ENCODE measurements around the gene PUS10. TPM values are rescaled to one million over a fixed set of nuclear protein-coding genes. Genes with fewer than 3 reads are reported as not detected.

Gene PUS10
- total RNA-seq, 1 donor from 2014 or later = 6.1 TPM

GRCh38 chr2:61023670-61024069 is 5.6 kb upstream of the PUS10 start:
- H3K4me3 ChIP-seq (ENCODE audit: low read depth, low read length) = no peak overlapping the region
- peaks cover 10% of the 10 kb centered on the region for H3K36me3 ChIP-seq (ENCODE audit: control insufficient read depth, insufficient read depth, low read length)
- no peaks in the 10 kb centered on the region for H3K27me3 ChIP-seq (ENCODE audit: control insufficient read depth, insufficient read depth, low read length)
- TF ChIP-seq, protein P1, sequence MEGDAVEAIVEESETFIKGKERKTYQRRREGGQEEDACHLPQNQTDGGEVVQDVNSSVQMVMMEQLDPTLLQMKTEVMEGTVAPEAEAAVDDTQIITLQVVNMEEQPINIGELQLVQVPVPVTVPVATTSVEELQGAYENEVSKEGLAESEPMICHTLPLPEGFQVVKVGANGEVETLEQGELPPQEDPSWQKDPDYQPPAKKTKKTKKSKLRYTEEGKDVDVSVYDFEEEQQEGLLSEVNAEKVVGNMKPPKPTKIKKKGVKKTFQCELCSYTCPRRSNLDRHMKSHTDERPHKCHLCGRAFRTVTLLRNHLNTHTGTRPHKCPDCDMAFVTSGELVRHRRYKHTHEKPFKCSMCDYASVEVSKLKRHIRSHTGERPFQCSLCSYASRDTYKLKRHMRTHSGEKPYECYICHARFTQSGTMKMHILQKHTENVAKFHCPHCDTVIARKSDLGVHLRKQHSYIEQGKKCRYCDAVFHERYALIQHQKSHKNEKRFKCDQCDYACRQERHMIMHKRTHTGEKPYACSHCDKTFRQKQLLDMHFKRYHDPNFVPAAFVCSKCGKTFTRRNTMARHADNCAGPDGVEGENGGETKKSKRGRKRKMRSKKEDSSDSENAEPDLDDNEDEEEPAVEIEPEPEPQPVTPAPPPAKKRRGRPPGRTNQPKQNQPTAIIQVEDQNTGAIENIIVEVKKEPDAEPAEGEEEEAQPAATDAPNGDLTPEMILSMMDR (IDR thresholded peaks at IDR 0.05; ENCODE audit: insufficient read depth, low read length, severe bottlenecking) = no peak
- FAIRE-seq (no peak), DNase-seq (ENCODE audit: low read depth) (no peak)

- TF ChIP-seq, protein P1 (IDR thresholded peaks at IDR 0.05; ENCODE audit: insufficient read depth, low read length, severe bottlenecking) = no peak
- Histone ChIP-seq H3K4me3 (ENCODE audit: low read depth, low read length) (no peak overlapping the region), H3K27me3 (ENCODE audit: control insufficient read depth, insufficient read depth, low read length) (no peaks in the 10 kb centered on the region), H3K36me3 (ENCODE audit: control insufficient read depth, insufficient read depth, low read length) (peaks cover 9% of the 10 kb centered on the region)
- FAIRE-seq = no peak
- no peak for DNase-seq (ENCODE audit: low read depth)
Measured at GRCh38 chr2:61021228-61021660, 3.2 kb upstream of the PUS10 start.

DNA sequence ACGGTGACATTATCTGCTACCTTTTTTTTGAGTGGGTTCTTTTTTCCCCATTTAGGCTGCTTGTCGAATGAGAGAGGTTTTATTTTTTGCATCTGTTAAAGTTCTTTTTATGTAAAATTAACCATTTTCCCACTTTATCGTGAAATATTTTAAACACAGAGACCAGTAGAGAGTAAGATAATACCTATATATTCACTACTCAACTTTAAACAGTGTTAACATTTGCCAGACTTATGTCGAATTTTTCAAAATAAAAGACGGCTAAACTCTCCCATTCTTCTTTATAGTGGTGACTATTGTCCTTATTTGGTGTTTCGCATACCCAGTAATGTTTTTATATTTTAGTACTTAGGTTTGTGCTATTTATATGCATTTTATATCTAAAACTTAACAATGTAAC is 743 bp upstream of the PUS10 start:
- TF ChIP-seq, protein P1 (IDR thresholded peaks at IDR 0.05; ENCODE audit: insufficient read depth, low read length, severe bottlenecking) = no peak
- Histone ChIP-seq H3K4me3 (ENCODE audit: low read depth, low read length) (peak overlapping the region; percentile 84), H3K27me3 (ENCODE audit: control insufficient read depth, insufficient read depth, low read length) (no peaks in the 10 kb centered on the region), H3K36me3 (ENCODE audit: control insufficient read depth, insufficient read depth, low read length) (peaks cover 6% of the 10 kb centered on the region)
- DNase-seq (ENCODE audit: low read depth) = no peak
- FAIRE-seq = no peak

- peaks cover 6% of the 10 kb centered on the region for H3K36me3 ChIP-seq (ENCODE audit: control insufficient read depth, insufficient read depth, low read length)
- peak overlapping the region; percentile 84 for H3K4me3 ChIP-seq (ENCODE audit: low read depth, low read length)
- TF ChIP-seq, protein P1 (IDR thresholded peaks at IDR 0.05; ENCODE audit: insufficient read depth, low read length, severe bottlenecking) = no peak
- no peak for FAIRE-seq
- peak; percentile 66 for DNase-seq (ENCODE audit: low read depth)
- H3K27me3 ChIP-seq (ENCODE audit: control insufficient read depth, insufficient read depth, low read length) = no peaks in the 10 kb centered on the region
Measured at GRCh38 chr2:61018318-61018755, 282 bp upstream of the PUS10 start.

DNA sequence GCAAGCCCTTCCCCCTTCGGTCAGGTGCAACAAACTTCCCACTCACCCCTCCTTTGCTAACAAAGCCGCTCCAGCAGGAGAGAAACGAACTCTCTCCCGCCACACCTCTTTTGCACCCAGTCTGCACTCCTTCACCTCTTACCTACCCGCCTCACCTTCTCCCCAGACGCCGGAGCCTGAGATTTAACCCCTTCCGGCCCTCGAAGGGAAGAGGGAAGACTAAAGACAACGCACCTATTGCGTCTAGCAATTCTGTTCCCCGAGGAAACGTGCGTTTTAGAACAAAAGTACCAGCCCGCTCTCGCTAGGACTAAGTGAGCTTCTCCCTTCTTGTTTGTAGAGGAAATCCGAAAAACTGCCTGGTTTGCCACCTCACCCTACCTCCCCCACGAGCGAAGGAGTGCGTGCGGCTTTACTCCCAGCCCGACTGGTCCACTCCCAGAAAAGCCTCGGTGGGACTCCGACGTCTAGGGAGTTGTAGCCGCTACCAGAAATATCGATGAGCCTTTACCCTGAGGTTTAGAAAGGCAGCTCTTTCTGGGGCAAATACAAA is 976 bp downstream of the PUS10 start:
- DNase-seq (ENCODE audit: low read depth) = peak; percentile 80
- peak overlapping the region; percentile 84 for H3K4me3 ChIP-seq (ENCODE audit: low read depth, low read length)
- peak; percentile 92 for FAIRE-seq
- no peaks in the 10 kb centered on the region for H3K27me3 ChIP-seq (ENCODE audit: control insufficient read depth, insufficient read depth, low read length)
- TF ChIP-seq, protein P1 (IDR thresholded peaks at IDR 0.05; ENCODE audit: insufficient read depth, low read length, severe bottlenecking) = no peak
- H3K36me3 ChIP-seq (ENCODE audit: control insufficient read depth, insufficient read depth, low read length) = peaks cover 6% of the 10 kb centered on the region

Measured in bronchial epithelial cell (primary cell).